VCaP (cell line): ENCODE measurements around the gene GLYAT.

Experiments used
- H3K27ac ChIP-seq: fragments of 450-650 bp; 2 replicates; pipeline ENCODE4 v1.5.1; 2017
- CTCF ChIP-seq: fragments of 450-650 bp; conservative IDR thresholded peaks from 2 replicates; pipeline ENCODE4 v1.5.1; 2017; ENCODE audit warnings: mild to moderate bottlenecking, moderate library complexity

The GLYAT gene

GRCh38 chr11:58742981-58743880 lies 11.5 kb upstream of the GLYAT start:
- TF ChIP-seq CTCF = no peak; the same call in 1 of the 2 replicates

GRCh38 chr11:58742140-58742539 lies 10.4 kb upstream of the GLYAT start:
- no peak overlapping the region for H3K27ac ChIP-seq
- TF ChIP-seq CTCF = no peak

More at GRCh38 chr11:58742981-58743880, 11.5 kb upstream of the GLYAT start:
- no peak overlapping the region for H3K27ac ChIP-seq

GRCh38 chr11:58741127-58741526 lies 9.4 kb upstream of the GLYAT start:
- TF ChIP-seq CTCF = no peak
- no peak overlapping the region for H3K27ac ChIP-seq

GRCh38 chr11:58740447-58740846 lies 8.7 kb upstream of the GLYAT start:
- no peak for TF ChIP-seq CTCF

GRCh38 chr11:58739725-58740430 lies 8.1 kb upstream of the GLYAT start:
- no peak for TF ChIP-seq CTCF
- H3K27ac ChIP-seq = no peak overlapping the region

More at GRCh38 chr11:58740447-58740846, 8.7 kb upstream of the GLYAT start:
- no peak overlapping the region for H3K27ac ChIP-seq

GRCh38 chr11:58734681-58735490 lies 3.1 kb upstream of the GLYAT start:
- no peak for TF ChIP-seq CTCF
- H3K27ac ChIP-seq = no peak overlapping the region
